Measurements from ENCODE around the gene SLC6A6. TPM values are rescaled to one million over a fixed set of nuclear protein-coding genes. Genes with fewer than 3 reads are reported as not detected.

Gene SLC6A6
- polyA plus RNA-seq, 4 donors, result 16.0 to 26.0 (median 21.2) TPM

GRCh38 chr3:14480207-14481017 is 78.0 kb downstream of the SLC6A6 start:
- DNase-seq (ENCODE audit: low read depth in 4 of 4, low spot score in 2 of 4), result no peak

GRCh38 chr3:14481018-14481645 is 78.7 kb downstream of the SLC6A6 start:
- no peak for DNase-seq (ENCODE audit: low read depth in 4 of 4, low spot score in 2 of 4)

GRCh38 chr3:14481646-14482036 is 79.2 kb downstream of the SLC6A6 start:
- DNase-seq (ENCODE audit: low read depth in 4 of 4, low spot score in 2 of 4), result no peak

GRCh38 chr3:14482271-14482721 is 79.9 kb downstream of the SLC6A6 start:
- no peak for DNase-seq (ENCODE audit: low read depth in 4 of 4, low spot score in 2 of 4)

GRCh38 chr3:14483286-14483685 is 80.9 kb downstream of the SLC6A6 start:
- no peak for DNase-seq (ENCODE audit: low read depth in 4 of 4, low spot score in 2 of 4)

GRCh38 chr3:14484741-14485140 is 82.3 kb downstream of the SLC6A6 start:
- no peak for DNase-seq (ENCODE audit: low read depth in 4 of 4, low spot score in 2 of 4)

GRCh38 chr3:14485981-14486380 is 83.6 kb downstream of the SLC6A6 start:
- DNase-seq (ENCODE audit: low read depth in 4 of 4, low spot score in 2 of 4), result no peak

GRCh38 chr3:14486460-14486859 is 84.1 kb downstream of the SLC6A6 start:
- DNase-seq (ENCODE audit: low read depth in 4 of 4, low spot score in 2 of 4), result no peak

GRCh38 chr3:14487086-14487485 is 84.7 kb downstream of the SLC6A6 start:
- no peak for DNase-seq (ENCODE audit: low read depth in 4 of 4, low spot score in 2 of 4)

GRCh38 chr3:14487821-14488220 is 85.4 kb downstream of the SLC6A6 start:
- no peak for DNase-seq (ENCODE audit: low read depth in 4 of 4, low spot score in 2 of 4)

GRCh38 chr3:14488286-14489041 is 86.1 kb downstream of the SLC6A6 start:
- no peak for DNase-seq (ENCODE audit: low read depth in 4 of 4, low spot score in 2 of 4)

GRCh38 chr3:14489641-14490040 is 87.2 kb downstream of the SLC6A6 start:
- DNase-seq (ENCODE audit: low read depth in 4 of 4, low spot score in 2 of 4), result no peak

GRCh38 chr3:14490255-14490654 is 87.8 kb downstream of the SLC6A6 start:
- no peak for DNase-seq (ENCODE audit: low read depth in 4 of 4, low spot score in 2 of 4)

- DNase-seq (ENCODE audit: low read depth in 4 of 4, low spot score in 2 of 4), result no peak
Observed at GRCh38 chr3:14490831-14491230, 88.4 kb downstream of the SLC6A6 start.

GRCh38 chr3:14491396-14492190 is 89.2 kb downstream of the SLC6A6 start:
- DNase-seq (ENCODE audit: low read depth in 4 of 4, low spot score in 2 of 4), result no peak

GRCh38 chr3:14492948-14493881 is 90.8 kb downstream of the SLC6A6 start:
- DNase-seq (ENCODE audit: low read depth in 4 of 4, low spot score in 2 of 4), result no peak

GRCh38 chr3:14494279-14494972 is 92.0 kb downstream of the SLC6A6 start:
- no peak for DNase-seq (ENCODE audit: low read depth in 4 of 4, low spot score in 2 of 4)

GRCh38 chr3:14494973-14495300 is 92.5 kb downstream of the SLC6A6 start:
- no peak for DNase-seq (ENCODE audit: low read depth in 4 of 4, low spot score in 2 of 4)

- DNase-seq (ENCODE audit: low read depth in 4 of 4, low spot score in 2 of 4), result no peak
Observed at GRCh38 chr3:14496351-14496750, 93.9 kb downstream of the SLC6A6 start.
